GM10266 (cell line): ENCODE results near the gene CCDC81.

Experiments used
- DNase-seq: peaks from one replicate; pipeline ENCODE4 v3.0.0; 2012; ENCODE audit errors: extremely low spot score
- CTCF ChIP-seq: IDR thresholded peaks from 2 replicates; pipeline ENCODE4 v1.5.1; 2012; ENCODE audit warnings: mild to moderate bottlenecking, low read depth; ENCODE audit not compliant: control insufficient read depth, insufficient read depth; ENCODE audit errors: missing control alignments

CCDC81 gene

GRCh38 chr11:86458294-86459001 lies 83.8 kb downstream of the CCDC81 start:
- no peak for DNase-seq
- TF ChIP-seq CTCF = no peak

- no peak for TF ChIP-seq CTCF
- no peak for DNase-seq
Observed at GRCh38 chr11:86459002-86459385, 84.3 kb downstream of the CCDC81 start.

GRCh38 chr11:86459682-86460460 lies 85.2 kb downstream of the CCDC81 start:
- TF ChIP-seq CTCF = no peak
- DNase-seq = no peak

GRCh38 chr11:86460461-86461385 lies 86.0 kb downstream of the CCDC81 start:
- no peak for TF ChIP-seq CTCF
- no peak for DNase-seq

DNA sequence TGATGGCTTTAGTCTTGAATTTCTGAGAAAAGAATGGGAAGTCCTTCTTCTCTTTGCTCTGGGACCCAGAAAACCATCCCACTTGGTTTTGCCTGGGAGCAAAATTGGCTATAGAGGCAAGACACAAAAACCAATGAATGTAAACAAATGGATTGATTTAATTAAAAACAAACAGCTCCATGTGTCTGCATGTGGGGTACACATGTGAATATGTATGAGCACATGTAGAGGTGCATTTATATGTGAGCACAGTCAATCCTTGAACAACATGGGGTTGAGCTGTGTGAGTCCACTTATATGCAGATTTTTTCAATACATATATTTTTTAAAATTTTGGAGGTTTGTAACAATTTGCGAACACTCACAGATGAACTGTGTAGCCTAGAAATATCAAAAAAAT lies 87.2 kb downstream of the CCDC81 start:
- no peak for TF ChIP-seq CTCF
- DNase-seq = no peak

GRCh38 chr11:86463120-86463519 lies 88.4 kb downstream of the CCDC81 start:
- DNase-seq = no peak
- no peak for TF ChIP-seq CTCF
